Caco-2 (cell line): ENCODE measurements around the gene CDH19. TPM values are rescaled to one million over a fixed set of nuclear protein-coding genes. Genes with fewer than 3 reads are reported as not detected.
"Not testable (repeated sequence)": the region's sequence is repeated elsewhere in the genome, so short reads cannot be mapped to it uniquely, and the experiment has no call there.

ENCODE experiments used
- BruUV-seq: library from RNA; stranded (reverse); fragments of 400-500 nt; replicated peaks from 2 replicates; lab custom pipeline; 2021; lab: Mats Ljungman, UMichigan
- CTCF ChIA-PET: fragments of 300-600 bp; sonication (Branson Sonifier 250); formaldehyde crosslinking; loops from one replicate; lab custom pipeline; 2022; ENCODE audit warnings: antibody characterized with exemption; lab: Charles Lee
- POLR2A ChIA-PET: fragments of 300-600 bp; sonication (Branson Sonifier 250); formaldehyde crosslinking; loops from one replicate; lab custom pipeline; 2022; ENCODE audit warnings: antibody characterized with exemption; lab: Charles Lee
- DNase-seq, 2 experiments: peaks; one replicate each; pipeline versions ENCODE4 v3.0.0 to v3.0.0-alpha.2; 2020 to 2022
- H3K27me3 ChIP-seq: replicated peaks from 2 replicates; pipeline ENCODE4 v1.6.0; 2011; ENCODE audit warnings: low read length; ENCODE audit not compliant: control insufficient read depth, insufficient read depth
- H3K36me3 ChIP-seq: 2 replicates; pipeline ENCODE4 v1.5.1; 2011; ENCODE audit warnings: low read length; ENCODE audit not compliant: control insufficient read depth, insufficient read depth
- H3K4me1 ChIP-seq: fragments of 250-450 bp; sonication (Bioruptor Pico); 2 replicates; pipeline ENCODE4 v1.5.1; 2020; ENCODE audit warnings: mild to moderate bottlenecking
- H3K4me3 ChIP-seq: 2 replicates; pipeline ENCODE4 v1.5.1; 2011; ENCODE audit warnings: low read depth, mild to moderate bottlenecking, control low read depth, low read length
- H3K9me3 ChIP-seq: fragments of 250-450 bp; sonication (Bioruptor Pico); 2 replicates; pipeline ENCODE4 v1.5.1; 2020; ENCODE audit warnings: mild to moderate bottlenecking, moderate library complexity
- H3K27ac Mint-ChIP-seq: one replicate; pipeline ENCODE4 v1.8.0; 2022; ENCODE audit warnings: mixed read lengths; ENCODE audit not compliant: unreplicated experiment
- H3K27me3 Mint-ChIP-seq: one replicate; pipeline ENCODE4 v1.8.0; 2022; ENCODE audit warnings: mixed read lengths; ENCODE audit not compliant: insufficient read depth, unreplicated experiment
- H3K36me3 Mint-ChIP-seq: one replicate; pipeline ENCODE4 v1.8.0; 2022; ENCODE audit warnings: mild to moderate bottlenecking, mixed read lengths; ENCODE audit not compliant: insufficient read depth, unreplicated experiment
- H3K4me1 Mint-ChIP-seq: one replicate; pipeline ENCODE4 v1.8.0; 2022; ENCODE audit warnings: low read depth, mixed read lengths; ENCODE audit not compliant: unreplicated experiment
- H3K4me3 Mint-ChIP-seq: one replicate; pipeline ENCODE4 v1.8.0; 2022; ENCODE audit warnings: mild to moderate bottlenecking, moderate library complexity, mixed read lengths; ENCODE audit not compliant: unreplicated experiment
- H3K9me3 Mint-ChIP-seq: one replicate; pipeline ENCODE4 v1.8.0; 2022; ENCODE audit warnings: mixed read lengths; ENCODE audit not compliant: unreplicated experiment
- CTCF ChIP-seq, 2 experiments: fragments of 200-600 bp in 1 of 2; IDR thresholded peaks; 1 replicate in 1 of 2; 2 replicates in 1 of 2; pipeline versions ENCODE4 v1.5.1 to v1.8.0; 2011 to 2022; ENCODE audit warnings: antibody characterized with exemption in 1 of 2, control low read depth in 1 of 2, inconsistent platforms in 1 of 2, low read depth in 1 of 2, low read length in 1 of 2, mild to moderate bottlenecking in 1 of 2, moderate library complexity in 1 of 2; ENCODE audit not compliant: insufficient read depth in 1 of 2, severe bottlenecking in 1 of 2, unreplicated experiment in 1 of 2
- intact Hi-C: fragments of 100-400 bp; cut with micrococcal nuclease; formaldehyde crosslinking; loops from one replicate; pipeline ENCODE4 v1.10.0; 2022; ENCODE audit not compliant: unreplicated experiment
- total RNA-seq: library from RNA; stranded (reverse); gene quantifications from 2 replicates; pipeline ENCODE4 v1.2.3, GENCODE V29; 2022

Gene CDH19
- total RNA-seq, 1 experiment from 2014 or later = not detected

GRCh38 chr18:66473882-66474281 lies 130.0 kb downstream of the CDH19 start:
- Histone ChIP-seq H3K4me3 (no peak overlapping the region), H3K9me3 (no peaks in the 10 kb centered on the region), H3K27me3 (no peaks in the 10 kb centered on the region), H3K36me3 (no peaks in the 10 kb centered on the region), H3K4me1 (no peaks in the 10 kb centered on the region)
- no peak for TF ChIP-seq CTCF (IDR thresholded peaks at IDR 0.05; ENCODE audit: insufficient read depth in 1 of 2, low read depth in 1 of 2, low read length in 1 of 2, severe bottlenecking in 1 of 2, unreplicated experiment in 1 of 2)
- DNase-seq = no peak
- Mint-ChIP-seq H3K36me3 (no peaks in the 10 kb centered on the region), H3K27me3 (no peaks in the 10 kb centered on the region), H3K27ac (no peak overlapping the region), H3K4me1 (no peaks in the 10 kb centered on the region), H3K4me3 (no peak overlapping the region), H3K9me3 (no peaks in the 10 kb centered on the region)
- intact Hi-C loops = no loop called here
- POLR2A ChIA-PET = no interaction called here
- CTCF ChIA-PET = no interaction called here
- no TSS peak for BruUV-seq

DNA sequence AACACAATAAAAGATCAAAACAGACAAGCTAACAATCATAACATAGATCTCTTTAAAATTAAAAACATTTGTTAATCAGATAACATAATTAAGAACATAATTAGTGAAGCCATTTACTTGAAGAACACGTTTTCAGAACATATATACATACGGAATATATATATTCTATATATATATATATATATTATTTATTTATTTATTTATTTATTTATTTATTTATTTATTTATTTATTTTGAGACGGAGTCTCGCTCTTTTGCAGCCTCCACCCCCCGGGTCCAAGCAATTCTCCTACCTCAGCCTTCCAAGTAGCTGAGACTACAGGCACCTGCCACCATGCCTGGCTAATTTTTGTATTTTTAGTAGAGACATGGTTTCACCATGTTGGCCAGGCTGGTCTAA lies 137.7 kb downstream of the CDH19 start:
- H3K4me3 ChIP-seq, H3K4me1 ChIP-seq, POLR2A ChIA-PET, H3K27ac Mint-ChIP-seq, H3K36me3 Mint-ChIP-seq, CTCF ChIA-PET, H3K4me1 Mint-ChIP-seq, BruUV-seq, H3K4me3 Mint-ChIP-seq, H3K27me3 Mint-ChIP-seq, H3K9me3 Mint-ChIP-seq, H3K9me3 ChIP-seq, DNase-seq, H3K27me3 ChIP-seq, H3K36me3 ChIP-seq, intact Hi-C loops: not testable (repeated sequence)

GRCh38 chr18:66461344-66461743 lies 142.5 kb downstream of the CDH19 start:
- intact Hi-C loops = no loop called here
- Histone ChIP-seq H3K4me3 (no peak overlapping the region), H3K36me3 (no peaks in the 10 kb centered on the region), H3K9me3 (no peaks in the 10 kb centered on the region), H3K4me1 (no peaks in the 10 kb centered on the region), H3K27me3 (no peaks in the 10 kb centered on the region)
- H3K27ac Mint-ChIP-seq = no peak overlapping the region
- H3K4me3 Mint-ChIP-seq = no peak overlapping the region
- TF ChIP-seq CTCF (IDR thresholded peaks at IDR 0.05; ENCODE audit: insufficient read depth in 1 of 2, low read depth in 1 of 2, low read length in 1 of 2, severe bottlenecking in 1 of 2, unreplicated experiment in 1 of 2) = no peak
- CTCF ChIA-PET = no interaction called here
- no peaks in the 10 kb centered on the region for H3K9me3 Mint-ChIP-seq
- H3K36me3 Mint-ChIP-seq = no peaks in the 10 kb centered on the region
- H3K4me1 Mint-ChIP-seq = no peaks in the 10 kb centered on the region
- no TSS peak for BruUV-seq
- POLR2A ChIA-PET = no interaction called here
- no peaks in the 10 kb centered on the region for H3K27me3 Mint-ChIP-seq
- DNase-seq = no peak

DNA sequence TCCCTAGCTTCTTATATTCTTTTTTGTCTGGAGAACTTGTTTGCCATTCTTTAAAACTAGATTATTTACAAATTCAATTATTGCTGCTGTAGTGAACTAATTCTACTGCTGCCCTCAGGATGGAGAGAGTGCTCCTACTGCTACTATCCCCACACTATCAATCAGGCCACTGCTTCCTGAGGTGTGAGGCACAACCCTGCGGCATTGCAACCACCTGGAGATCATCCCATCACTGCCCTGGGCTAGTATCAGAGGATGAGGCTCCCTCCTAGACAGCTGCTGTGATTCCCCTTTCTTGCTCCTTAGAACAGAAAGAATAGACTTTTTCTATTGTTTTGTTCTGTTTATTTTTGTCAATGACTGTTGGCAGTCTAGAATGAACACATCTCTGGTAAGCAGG lies 146.6 kb downstream of the CDH19 start:
- Mint-ChIP-seq H3K4me3 (no peak overlapping the region), H3K4me1 (no peaks in the 10 kb centered on the region), H3K36me3 (no peaks in the 10 kb centered on the region), H3K27me3 (no peaks in the 10 kb centered on the region), H3K27ac (no peak overlapping the region), H3K9me3 (no peaks in the 10 kb centered on the region)
- H3K4me3 ChIP-seq = no peak overlapping the region
- BruUV-seq = no TSS peak
- H3K27me3 ChIP-seq = no peaks in the 10 kb centered on the region
- intact Hi-C loops = no loop called here
- ChIA-PET POLR2A (no interaction called here), CTCF (no interaction called here)
- H3K9me3 ChIP-seq = no peaks in the 10 kb centered on the region
- TF ChIP-seq CTCF (IDR thresholded peaks at IDR 0.05; ENCODE audit: insufficient read depth in 1 of 2, low read depth in 1 of 2, low read length in 1 of 2, severe bottlenecking in 1 of 2, unreplicated experiment in 1 of 2) = no peak
- no peak for DNase-seq
- no peaks in the 10 kb centered on the region for H3K36me3 ChIP-seq
- no peaks in the 10 kb centered on the region for H3K4me1 ChIP-seq
